Neural cell (in vitro differentiated cells): ENCODE data around the gene DYNLRB1. TPM values are rescaled to one million over a fixed set of nuclear protein-coding genes. Genes with fewer than 3 reads are reported as not detected.

Source experiments
- H2AFZ ChIP-seq: fragments of 200-600, 300-800 bp; sonication (generic), shearing (Covaris generic); 2 replicates; pipeline ENCODE4 v1.6.0; 2014; ENCODE audit warnings: low read depth, mild to moderate bottlenecking, antibody characterized with exemption, low read length, moderate library complexity
- H3F3A ChIP-seq: fragments of 200-600 bp; shearing (Covaris generic); 2 replicates; pipeline ENCODE4 v1.6.1; 2016; ENCODE audit warnings: mild to moderate bottlenecking, moderate library complexity, mixed read lengths, antibody characterized with exemption, low read length; ENCODE audit not compliant: insufficient read depth, poor library complexity, severe bottlenecking
- H3K27ac ChIP-seq: fragments of 200-600, 300-800 bp; sonication (generic), shearing (Covaris generic); 2 replicates; pipeline ENCODE4 v1.5.1; 2014; ENCODE audit warnings: mild to moderate bottlenecking, low read length, moderate library complexity
- H3K27me3 ChIP-seq: fragments of 300-800, 200-600 bp; sonication (generic), shearing (Covaris generic); 2 replicates; pipeline ENCODE4 v1.6.0; 2014; ENCODE audit warnings: mild to moderate bottlenecking, low read depth, low read length, moderate library complexity; ENCODE audit not compliant: insufficient read depth
- H3K36me3 ChIP-seq: fragments of 300-800, 200-600 bp; sonication (generic), shearing (Covaris generic); 2 replicates; pipeline ENCODE4 v1.5.1; 2014; ENCODE audit warnings: mild to moderate bottlenecking, antibody characterized with exemption, low read length, moderate library complexity; ENCODE audit not compliant: insufficient read depth
- H3K4me2 ChIP-seq: fragments of 300-800, 200-600 bp; sonication (generic), shearing (Covaris generic); 2 replicates; pipeline ENCODE4 v1.6.0; 2014; ENCODE audit warnings: mild to moderate bottlenecking, low read length
- H3K4me3 ChIP-seq: fragments of 300-800, 200-600 bp; sonication (generic), shearing (Covaris generic); 2 replicates; pipeline ENCODE4 v1.5.1; 2014; ENCODE audit warnings: mild to moderate bottlenecking, low read length, moderate library complexity
- H3K79me2 ChIP-seq: fragments of 200-600 bp; shearing (Covaris generic); replicated peaks from 2 replicates; pipeline ENCODE4 v1.6.0; 2014; ENCODE audit warnings: mild to moderate bottlenecking, low read length, moderate library complexity; ENCODE audit not compliant: insufficient read depth
- H3K9ac ChIP-seq: fragments of 300-800, 200-600 bp; sonication (generic), shearing (Covaris generic); 2 replicates; pipeline ENCODE4 v1.6.1; 2016; ENCODE audit warnings: mild to moderate bottlenecking, low read length, mixed read lengths
- H3K9me2 ChIP-seq: fragments of 200-600 bp; shearing (Covaris generic); 2 replicates; pipeline ENCODE4 v1.6.1; 2016; ENCODE audit warnings: mild to moderate bottlenecking, low read length, mixed read lengths; ENCODE audit not compliant: insufficient read depth
- H3K9me3 ChIP-seq: fragments of 200-600, 300-800 bp; sonication (generic), shearing (Covaris generic); 2 replicates; pipeline ENCODE4 v1.6.1; 2016; ENCODE audit warnings: mild to moderate bottlenecking, mixed run types, low read length, moderate library complexity, mixed read lengths
- H4K20me1 ChIP-seq: fragments of 200-600 bp; shearing (Covaris generic); 2 replicates; pipeline ENCODE4 v1.6.1; 2016; ENCODE audit warnings: mild to moderate bottlenecking, mixed run types; ENCODE audit not compliant: insufficient read depth
- EP300 ChIP-seq: fragments of 450-650 bp; conservative IDR thresholded peaks from 2 replicates; pipeline ENCODE4 v1.6.1; 2014; ENCODE audit warnings: antibody characterized with exemption, mild to moderate bottlenecking, moderate library complexity; ENCODE audit not compliant: poor library complexity, severe bottlenecking
- EZH2 ChIP-seq: fragments of 200-600, 300-800 bp; shearing (Covaris generic), sonication (generic); IDR thresholded peaks from 2 replicates; pipeline ENCODE4 v1.6.1; 2014; ENCODE audit warnings: antibody characterized with exemption, low read length, borderline replicate concordance, mild to moderate bottlenecking; ENCODE audit not compliant: insufficient read depth, poor library complexity, severe bottlenecking
- MXI1 ChIP-seq: fragments of 450-650 bp; conservative IDR thresholded peaks from 2 replicates; pipeline ENCODE4 v1.6.1; 2014; ENCODE audit warnings: antibody characterized with exemption, mild to moderate bottlenecking; ENCODE audit not compliant: poor library complexity, severe bottlenecking
- POLR2AphosphoS5 ChIP-seq: IDR thresholded peaks from 2 replicates; pipeline ENCODE4 v1.6.1; 2012
- RAD21 ChIP-seq: fragments of 450-650 bp; conservative IDR thresholded peaks from 2 replicates; pipeline ENCODE4 v1.6.1; 2014; ENCODE audit warnings: antibody characterized with exemption, mild to moderate bottlenecking, moderate library complexity
- SMC3 ChIP-seq: fragments of 450-650 bp; conservative IDR thresholded peaks from 2 replicates; pipeline ENCODE4 v1.6.1; 2014; ENCODE audit warnings: antibody characterized with exemption, mild to moderate bottlenecking, moderate library complexity; ENCODE audit not compliant: poor library complexity
- TAF1 ChIP-seq: IDR thresholded peaks from 2 replicates; pipeline ENCODE4 v1.6.1; 2012; ENCODE audit warnings: low read depth
- polyA plus RNA-seq: library from polyadenylated mRNA; depleted of rRNA; stranded (reverse); fragments of >200 nt; gene quantifications from 2 replicates; pipeline ENCODE4 v1.2.3, GENCODE V29; 2014
- TF ChIP-seq, protein P1 (sequence below): fragments of 450-650 bp; IDR thresholded peaks from 2 replicates; pipeline ENCODE4 v1.5.1; 2014; ENCODE audit warnings: antibody characterized with exemption, mild to moderate bottlenecking, moderate library complexity; ENCODE audit not compliant: poor library complexity, severe bottlenecking
- TF ChIP-seq, protein P2 (sequence below): IDR thresholded peaks from 2 replicates; pipeline ENCODE4 v1.6.1; 2012; ENCODE audit warnings: borderline replicate concordance

DYNLRB1 gene
- polyA plus RNA-seq, 1 donor from 2014 or later = 103 TPM

DNA sequence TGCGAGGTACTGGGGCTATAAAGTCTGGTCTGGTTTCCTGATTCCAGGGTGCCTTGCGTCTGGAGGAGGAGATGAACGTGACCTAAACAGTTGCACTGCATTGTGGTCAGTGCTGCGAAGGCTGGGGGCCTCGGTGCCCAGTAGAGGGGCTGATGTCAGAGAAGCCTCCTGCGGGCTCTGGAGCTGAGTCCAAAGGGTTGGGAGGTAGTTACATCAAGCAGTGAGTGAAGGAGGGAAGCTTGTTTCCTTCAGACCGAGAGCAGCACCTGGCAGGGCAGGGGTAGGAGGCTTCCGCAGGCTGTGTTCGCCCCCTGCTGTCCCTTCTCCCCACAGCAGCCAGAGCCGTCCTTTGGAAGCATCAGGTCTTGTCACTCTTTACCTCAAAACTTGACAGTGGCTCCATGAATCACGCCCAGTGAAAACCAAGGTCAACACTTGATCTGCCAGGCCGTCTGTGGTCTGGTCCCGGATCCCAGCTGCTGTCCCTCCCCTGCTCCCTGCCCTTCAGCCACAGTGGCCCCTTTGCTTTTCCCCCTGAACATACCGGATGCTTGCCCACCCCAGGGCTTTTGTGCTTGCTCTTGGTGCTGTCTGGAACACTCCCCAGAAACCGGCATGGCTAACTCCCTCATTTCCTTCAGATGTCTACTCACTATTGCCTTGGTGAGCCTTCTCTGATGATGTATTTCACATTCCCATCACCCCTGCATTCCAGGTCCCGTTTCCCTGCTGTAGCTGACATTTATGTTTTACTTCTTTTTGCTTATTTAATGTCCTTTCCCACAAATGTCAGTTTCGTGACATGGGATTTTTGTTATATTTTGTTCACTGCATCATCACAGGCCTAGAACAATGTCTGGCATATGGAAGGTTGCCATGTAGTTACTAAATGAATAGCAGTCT lies 7.0 kb downstream of the DYNLRB1 start:
- H3K9ac ChIP-seq = no peak overlapping the region

DNA sequence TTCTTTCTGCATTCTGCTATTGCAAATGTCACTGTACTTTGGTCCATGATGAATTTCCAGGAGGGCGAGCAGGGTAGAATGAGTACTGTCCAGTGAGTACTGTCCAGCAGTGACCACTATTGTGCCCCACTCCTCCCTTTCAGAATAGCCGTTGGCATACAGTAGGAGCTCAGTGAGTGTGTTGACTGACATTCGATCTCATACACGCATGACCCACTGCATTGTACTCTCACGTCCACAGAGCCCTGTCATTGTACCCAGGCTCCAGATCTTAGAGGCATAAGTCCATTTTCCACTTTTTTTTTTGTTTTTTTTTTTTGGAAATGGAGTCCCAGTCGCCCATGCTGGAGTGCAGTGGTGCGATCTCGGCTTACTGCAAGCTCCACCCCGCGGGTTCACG lies 8.2 kb downstream of the DYNLRB1 start:
- no peak overlapping the region for H3K4me2 ChIP-seq
- no peak overlapping the region for H3K4me3 ChIP-seq
- no peak overlapping the region for H3K9ac ChIP-seq
- no peak overlapping the region for H3K27ac ChIP-seq
- no peaks in the 10 kb centered on the region for H3K36me3 ChIP-seq
- no peaks in the 10 kb centered on the region for H3K9me2 ChIP-seq
- no peak overlapping the region for H2AFZ ChIP-seq
- H3K27me3 ChIP-seq = no peaks in the 10 kb centered on the region
- H3F3A ChIP-seq = no peaks in the 10 kb centered on the region
- H3K79me2 ChIP-seq = peaks cover 36% of the 10 kb centered on the region
- no peak for TF ChIP-seq SMC3
- TF ChIP-seq RAD21 = no peak
- no peak for TF ChIP-seq TAF1
- no peak for TF ChIP-seq EZH2
- TF ChIP-seq, protein P1, sequence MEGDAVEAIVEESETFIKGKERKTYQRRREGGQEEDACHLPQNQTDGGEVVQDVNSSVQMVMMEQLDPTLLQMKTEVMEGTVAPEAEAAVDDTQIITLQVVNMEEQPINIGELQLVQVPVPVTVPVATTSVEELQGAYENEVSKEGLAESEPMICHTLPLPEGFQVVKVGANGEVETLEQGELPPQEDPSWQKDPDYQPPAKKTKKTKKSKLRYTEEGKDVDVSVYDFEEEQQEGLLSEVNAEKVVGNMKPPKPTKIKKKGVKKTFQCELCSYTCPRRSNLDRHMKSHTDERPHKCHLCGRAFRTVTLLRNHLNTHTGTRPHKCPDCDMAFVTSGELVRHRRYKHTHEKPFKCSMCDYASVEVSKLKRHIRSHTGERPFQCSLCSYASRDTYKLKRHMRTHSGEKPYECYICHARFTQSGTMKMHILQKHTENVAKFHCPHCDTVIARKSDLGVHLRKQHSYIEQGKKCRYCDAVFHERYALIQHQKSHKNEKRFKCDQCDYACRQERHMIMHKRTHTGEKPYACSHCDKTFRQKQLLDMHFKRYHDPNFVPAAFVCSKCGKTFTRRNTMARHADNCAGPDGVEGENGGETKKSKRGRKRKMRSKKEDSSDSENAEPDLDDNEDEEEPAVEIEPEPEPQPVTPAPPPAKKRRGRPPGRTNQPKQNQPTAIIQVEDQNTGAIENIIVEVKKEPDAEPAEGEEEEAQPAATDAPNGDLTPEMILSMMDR = no peak
- TF ChIP-seq, protein P2, sequence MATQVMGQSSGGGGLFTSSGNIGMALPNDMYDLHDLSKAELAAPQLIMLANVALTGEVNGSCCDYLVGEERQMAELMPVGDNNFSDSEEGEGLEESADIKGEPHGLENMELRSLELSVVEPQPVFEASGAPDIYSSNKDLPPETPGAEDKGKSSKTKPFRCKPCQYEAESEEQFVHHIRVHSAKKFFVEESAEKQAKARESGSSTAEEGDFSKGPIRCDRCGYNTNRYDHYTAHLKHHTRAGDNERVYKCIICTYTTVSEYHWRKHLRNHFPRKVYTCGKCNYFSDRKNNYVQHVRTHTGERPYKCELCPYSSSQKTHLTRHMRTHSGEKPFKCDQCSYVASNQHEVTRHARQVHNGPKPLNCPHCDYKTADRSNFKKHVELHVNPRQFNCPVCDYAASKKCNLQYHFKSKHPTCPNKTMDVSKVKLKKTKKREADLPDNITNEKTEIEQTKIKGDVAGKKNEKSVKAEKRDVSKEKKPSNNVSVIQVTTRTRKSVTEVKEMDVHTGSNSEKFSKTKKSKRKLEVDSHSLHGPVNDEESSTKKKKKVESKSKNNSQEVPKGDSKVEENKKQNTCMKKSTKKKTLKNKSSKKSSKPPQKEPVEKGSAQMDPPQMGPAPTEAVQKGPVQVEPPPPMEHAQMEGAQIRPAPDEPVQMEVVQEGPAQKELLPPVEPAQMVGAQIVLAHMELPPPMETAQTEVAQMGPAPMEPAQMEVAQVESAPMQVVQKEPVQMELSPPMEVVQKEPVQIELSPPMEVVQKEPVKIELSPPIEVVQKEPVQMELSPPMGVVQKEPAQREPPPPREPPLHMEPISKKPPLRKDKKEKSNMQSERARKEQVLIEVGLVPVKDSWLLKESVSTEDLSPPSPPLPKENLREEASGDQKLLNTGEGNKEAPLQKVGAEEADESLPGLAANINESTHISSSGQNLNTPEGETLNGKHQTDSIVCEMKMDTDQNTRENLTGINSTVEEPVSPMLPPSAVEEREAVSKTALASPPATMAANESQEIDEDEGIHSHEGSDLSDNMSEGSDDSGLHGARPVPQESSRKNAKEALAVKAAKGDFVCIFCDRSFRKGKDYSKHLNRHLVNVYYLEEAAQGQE = no peak
- no peak for TF ChIP-seq MXI1
- TF ChIP-seq POLR2AphosphoS5 = no peak
- no peak for TF ChIP-seq EP300
- H4K20me1 ChIP-seq = no peaks in the 10 kb centered on the region
- H3K9me3 ChIP-seq = no peaks in the 10 kb centered on the region

More for the DNA sequence above, 7.0 kb downstream of the DYNLRB1 start:
- no peaks in the 10 kb centered on the region for H3K27me3 ChIP-seq
- no peaks in the 10 kb centered on the region for H3F3A ChIP-seq
- H3K27ac ChIP-seq = no peak overlapping the region
- no peak overlapping the region for H2AFZ ChIP-seq
- no peaks in the 10 kb centered on the region for H3K9me2 ChIP-seq
- no peaks in the 10 kb centered on the region for H3K36me3 ChIP-seq
- H3K4me2 ChIP-seq = no peak overlapping the region
- TF ChIP-seq SMC3 = peak; percentile 30
- TF ChIP-seq TAF1 = no peak
- TF ChIP-seq RAD21 = peak; percentile 24
- TF ChIP-seq, protein P1 = peak; percentile 32
- H3K9me3 ChIP-seq = no peaks in the 10 kb centered on the region
- no peak overlapping the region for H3K4me3 ChIP-seq
- H4K20me1 ChIP-seq = no peaks in the 10 kb centered on the region
- H3K79me2 ChIP-seq = peaks cover 47% of the 10 kb centered on the region
